ENCODE measurements around the gene PDE6A.

- TF ChIP-seq CTCF (conservative IDR thresholded peaks at IDR 0.05; ENCODE audit: low read length) (no peak), EZH2phosphoT487 (IDR thresholded peaks at IDR 0.05; ENCODE audit: borderline replicate concordance, low read depth, low read length) (no peak)
Observed at GRCh38 chr5:149847611-149848010, 97.0 kb downstream of the PDE6A start.

All from OCI-LY7 (cell line).